RKO (cell line): Measurements from ENCODE around the gene LINC00305.
A peak's percentile ranks its signal among the peaks of the same experiment; 100 is the strongest.

Source experiments
- DNase-seq: peaks from one replicate; pipeline ENCODE4 v3.0.0-alpha.2; 2016; ENCODE audit warnings: low spot score

LINC00305 gene

DNA sequence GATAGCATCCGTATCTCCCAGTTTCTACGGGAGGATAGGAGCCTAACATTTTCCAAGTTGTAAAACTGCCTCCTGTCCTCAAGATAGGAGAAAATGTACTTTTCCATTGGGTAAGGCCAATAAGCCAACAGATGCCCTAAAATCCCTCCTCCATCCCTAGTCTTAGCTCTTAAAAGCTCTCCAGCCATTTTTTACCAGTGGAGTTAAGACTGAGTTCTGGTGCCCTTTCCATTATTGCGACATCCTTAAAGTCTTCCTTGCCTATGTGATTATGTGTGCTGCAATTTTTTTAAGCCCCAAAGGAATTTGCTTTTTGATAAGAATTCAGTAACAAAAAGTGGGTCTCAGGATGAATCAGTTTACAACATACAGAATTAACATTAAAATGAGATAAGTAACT is 33.0 kb downstream of the LINC00305 start:
- DNase-seq = no peak

DNA sequence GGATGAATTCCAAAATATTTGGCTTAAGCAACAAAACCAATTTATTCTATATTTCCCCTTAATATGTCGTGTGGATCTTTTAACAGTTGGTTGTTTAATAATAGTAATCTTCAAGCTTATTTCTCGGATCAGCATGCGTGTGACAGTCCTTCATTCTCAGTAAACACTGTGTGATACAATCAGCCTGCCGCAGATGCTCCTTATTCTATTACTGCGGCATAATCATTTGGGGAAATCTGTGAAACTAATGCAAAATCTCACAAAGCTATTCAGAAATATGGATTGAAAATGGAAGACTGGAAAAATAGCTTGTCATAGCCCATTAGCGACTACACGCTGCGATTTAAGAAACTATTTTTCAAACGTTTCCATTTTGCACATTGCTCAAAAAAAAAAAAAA is 36.9 kb downstream of the LINC00305 start:
- no peak for DNase-seq

DNA sequence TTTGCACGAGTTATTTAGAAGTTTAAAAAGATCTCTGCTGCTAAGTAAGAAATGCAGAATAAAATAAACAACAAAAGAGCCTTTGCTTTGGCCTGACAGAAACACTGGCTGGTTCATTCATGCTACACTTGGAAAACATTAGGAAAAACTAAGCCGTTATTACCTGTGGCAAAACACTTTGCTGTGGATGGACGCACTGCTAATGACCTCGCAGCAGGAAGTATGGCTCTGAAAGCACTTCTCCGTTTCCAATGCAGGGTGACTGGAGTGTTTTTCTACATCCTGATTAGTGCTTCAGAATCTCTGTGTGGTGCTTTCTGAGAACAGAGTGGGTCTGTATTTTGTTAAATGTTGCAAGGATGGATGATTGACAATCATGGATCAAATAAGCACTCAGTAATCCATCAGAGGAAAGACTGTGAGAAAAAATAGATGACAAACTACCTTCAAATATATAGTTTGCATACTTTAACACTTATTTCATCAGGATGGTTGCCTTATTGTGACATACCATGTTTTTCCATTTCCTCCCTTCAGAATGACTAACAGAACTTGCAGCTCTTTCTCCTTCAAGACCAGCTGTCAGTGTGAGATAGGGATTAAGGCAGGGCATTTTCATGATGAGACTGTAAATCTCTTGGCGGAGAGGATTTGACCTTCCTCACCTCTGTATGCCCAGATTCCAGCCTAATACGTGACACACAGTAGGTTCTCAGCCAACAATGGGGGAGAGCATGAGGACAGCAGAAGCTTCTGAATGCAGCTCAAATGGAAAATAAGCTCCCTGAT is 38.0 kb downstream of the LINC00305 start:
- DNase-seq = peak; percentile 21

DNA sequence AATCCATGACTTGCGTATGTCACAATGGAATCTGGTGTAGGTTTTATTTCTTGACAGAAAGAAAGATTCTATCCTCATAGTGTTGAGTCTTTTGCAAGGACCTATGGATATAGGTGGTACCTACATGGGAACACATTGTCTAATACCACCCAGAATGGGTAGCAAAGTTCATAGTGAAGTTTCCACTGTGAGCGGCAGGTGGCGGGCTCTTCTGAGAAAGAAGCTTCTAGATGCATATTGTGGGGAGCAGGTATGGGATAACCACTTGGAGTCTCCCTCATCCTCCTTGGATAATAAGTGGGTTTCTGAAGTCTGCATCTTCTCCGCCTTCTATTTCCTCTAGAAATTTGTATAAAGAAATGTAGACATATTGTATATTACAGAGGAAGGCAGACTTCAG is 44.9 kb downstream of the LINC00305 start:
- no peak for DNase-seq

DNA sequence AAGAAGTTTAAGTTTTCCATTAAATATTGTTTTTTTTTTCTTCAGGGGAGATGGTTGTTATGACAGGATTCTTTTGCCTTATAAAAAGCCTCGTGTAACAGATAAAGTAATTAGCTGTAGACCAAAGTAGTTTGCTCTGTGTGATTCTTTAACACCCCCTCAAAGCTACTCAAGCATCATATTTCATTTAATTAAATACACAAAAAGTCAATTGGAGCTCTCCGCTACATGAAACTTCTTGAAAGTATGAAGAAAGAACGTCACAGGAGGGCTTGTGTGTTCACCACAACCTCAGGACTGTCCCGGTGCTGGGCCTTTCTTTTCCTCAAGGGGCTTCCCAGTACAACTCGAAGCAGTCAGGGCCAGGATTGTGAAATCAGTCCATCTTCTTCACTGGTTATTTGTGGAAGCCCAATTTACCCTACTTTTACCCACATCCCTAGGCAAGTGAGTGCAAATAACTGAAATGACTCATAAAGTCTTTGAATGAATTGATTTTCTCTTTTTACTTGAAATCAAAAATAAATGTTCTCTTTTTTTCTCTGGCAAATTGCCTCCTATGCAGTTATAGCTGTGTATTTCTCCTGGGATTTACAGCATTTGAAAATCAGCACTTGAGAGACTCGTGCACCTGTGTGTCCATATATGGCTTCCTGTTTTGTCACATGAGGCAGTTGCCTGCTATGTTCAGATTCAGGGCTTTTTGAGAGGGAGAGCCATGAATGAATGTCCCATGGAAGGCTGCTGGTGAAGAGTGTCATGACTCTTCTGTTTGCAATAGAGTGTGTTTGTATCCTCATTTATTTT is 48.6 kb downstream of the LINC00305 start:
- no peak for DNase-seq

DNA sequence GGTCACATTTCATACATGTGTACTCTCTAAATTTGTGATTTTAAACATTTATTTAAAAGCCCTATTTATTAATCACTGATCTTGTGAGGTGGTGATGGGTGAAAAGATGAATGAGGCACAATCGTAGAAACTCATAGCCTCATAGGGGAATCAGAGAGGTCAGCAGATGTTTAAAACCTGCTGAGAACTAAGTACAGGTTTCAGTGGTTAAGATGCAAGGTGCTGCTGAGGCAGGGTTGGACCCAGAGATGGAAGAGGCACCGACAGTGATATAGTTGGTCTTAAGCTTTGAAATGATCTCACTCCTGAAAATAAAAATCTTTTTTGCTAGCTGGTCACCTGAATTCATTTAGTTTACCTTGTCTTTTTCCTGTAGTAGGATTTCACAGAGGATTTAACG is 49.6 kb downstream of the LINC00305 start:
- DNase-seq = no peak

DNA sequence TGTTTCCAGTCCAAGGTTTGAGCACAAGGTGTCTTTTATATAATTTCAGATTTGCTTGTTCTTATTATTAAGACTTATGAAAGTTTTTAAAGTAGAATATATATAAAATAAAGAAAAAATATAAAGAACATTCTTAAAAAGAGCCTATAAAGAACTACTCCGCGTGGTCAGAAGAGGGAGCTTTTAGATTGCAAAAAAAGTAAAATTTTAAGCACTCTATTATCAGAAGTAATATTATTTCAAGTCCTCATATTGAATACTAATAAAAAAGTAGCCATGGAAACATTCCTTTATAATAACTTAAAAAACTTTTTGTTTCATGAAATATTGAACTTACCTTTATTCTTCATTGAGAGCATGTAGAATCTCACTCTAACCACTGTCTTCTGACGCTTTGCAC is 51.4 kb downstream of the LINC00305 start:
- peak; percentile 15 for DNase-seq

DNA sequence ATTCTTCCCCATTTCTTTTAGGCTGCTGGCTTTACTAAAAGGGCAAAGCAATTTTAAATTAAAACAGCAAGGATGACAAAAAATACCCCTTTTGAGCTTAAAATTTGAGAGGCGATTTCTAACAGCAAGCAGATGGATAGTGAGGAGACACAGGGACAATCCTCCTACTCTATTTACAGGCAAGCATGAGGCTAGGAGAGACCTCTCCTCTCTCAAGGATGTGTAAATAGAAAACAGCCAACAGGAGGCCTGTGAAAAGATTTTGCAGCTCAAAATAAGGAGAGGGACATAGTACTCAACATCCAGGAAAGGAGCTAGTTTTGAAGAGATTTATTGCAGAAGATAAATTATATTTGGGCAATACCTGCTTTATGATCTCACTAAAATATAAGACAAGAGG is 53.8 kb downstream of the LINC00305 start:
- DNase-seq = no peak

DNA sequence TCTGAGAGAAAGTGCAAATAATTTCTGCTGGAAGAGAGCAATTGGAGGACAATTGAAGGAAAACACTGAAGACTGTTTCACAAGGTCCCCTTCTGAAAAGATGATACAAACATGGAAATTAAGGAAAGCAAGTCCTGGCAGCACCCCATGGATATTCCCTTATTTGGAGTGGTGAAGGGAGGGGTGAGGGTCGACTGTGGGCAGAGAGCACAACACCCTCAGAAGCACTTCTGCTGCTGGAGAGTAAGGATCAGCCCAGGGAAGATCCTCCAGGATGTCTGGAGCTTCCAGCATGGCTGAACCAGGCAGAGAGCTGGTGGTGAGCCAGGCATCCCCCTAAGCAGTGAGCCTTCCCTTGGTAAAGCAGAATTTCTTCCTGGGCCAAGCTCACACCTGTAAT is 54.7 kb downstream of the LINC00305 start:
- DNase-seq = no peak

DNA sequence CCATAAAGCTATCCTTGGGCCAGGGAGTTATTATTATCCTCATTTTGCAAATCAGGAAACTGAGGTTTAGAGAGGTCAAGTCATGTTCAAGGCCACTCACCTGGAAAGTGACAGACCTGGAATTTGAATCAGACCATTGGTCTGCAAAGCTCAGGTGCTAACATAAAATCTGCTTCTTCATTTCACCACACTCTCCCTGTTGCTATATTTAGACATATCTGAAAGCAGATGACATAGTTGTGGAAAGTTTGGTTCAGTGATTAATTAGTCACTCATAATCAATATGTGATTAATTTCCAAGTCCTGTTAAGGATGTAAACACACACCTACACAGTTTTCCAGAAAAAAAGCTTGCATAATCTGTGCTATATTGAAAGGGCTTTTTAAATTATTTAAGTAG is 57.4 kb downstream of the LINC00305 start:
- no peak for DNase-seq

DNA sequence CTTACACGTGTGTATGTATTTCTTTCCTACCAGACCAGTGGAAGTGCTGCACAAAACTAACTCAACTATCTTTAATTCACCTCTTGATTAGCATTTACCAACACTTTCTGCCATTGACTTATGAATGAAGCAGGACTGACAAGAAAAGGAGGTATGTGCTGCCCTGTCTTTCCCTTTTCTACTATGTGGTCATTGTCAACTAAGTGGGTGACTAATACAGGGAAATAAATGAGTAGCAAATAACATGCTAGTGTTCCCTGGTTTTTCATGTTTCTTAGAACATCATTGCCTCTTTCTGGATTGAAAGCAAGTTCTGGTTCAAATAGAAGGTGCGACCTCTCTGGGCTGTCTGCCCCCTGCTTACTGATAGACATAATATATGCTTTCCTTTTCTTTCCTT is 58.0 kb downstream of the LINC00305 start:
- DNase-seq = no peak

DNA sequence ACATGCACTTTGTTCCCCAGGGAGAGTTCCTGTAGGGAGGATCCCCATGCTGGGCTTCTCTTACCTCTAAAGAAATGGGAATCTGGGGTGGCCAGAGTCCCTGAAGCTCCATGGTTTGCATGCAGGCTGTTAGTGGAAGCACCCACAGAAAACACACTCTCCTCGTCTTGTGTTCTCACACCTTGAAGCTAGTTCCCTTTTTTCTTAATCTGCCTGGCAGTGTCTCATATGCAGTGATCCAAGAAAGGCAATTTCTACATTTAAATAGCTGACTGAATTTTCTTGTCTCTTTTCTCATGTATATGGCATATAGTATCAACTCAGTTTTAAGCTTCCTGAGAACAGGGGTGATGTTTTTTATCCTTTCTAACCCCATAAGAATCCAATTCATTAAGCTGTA is 65.0 kb downstream of the LINC00305 start:
- no peak for DNase-seq

DNA sequence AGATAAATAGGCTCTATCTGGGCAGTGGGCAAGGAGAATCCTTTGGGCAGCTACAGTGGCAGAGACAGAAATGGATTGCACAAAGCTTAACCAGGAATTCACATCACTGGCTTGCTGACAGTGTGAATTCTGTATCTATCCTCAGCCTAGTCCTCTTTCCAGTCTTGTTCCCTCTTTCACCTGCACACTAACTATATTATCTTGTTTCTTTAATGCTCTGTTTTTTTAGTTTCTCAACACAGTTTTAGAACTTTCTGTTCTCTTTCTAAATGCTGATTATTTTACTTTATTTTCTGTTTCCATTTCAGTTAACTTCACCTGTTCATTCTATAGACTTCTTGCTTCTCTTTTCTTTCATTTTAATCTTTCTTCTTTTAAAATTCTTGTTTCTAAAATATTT is 66.4 kb downstream of the LINC00305 start:
- no peak for DNase-seq

DNA sequence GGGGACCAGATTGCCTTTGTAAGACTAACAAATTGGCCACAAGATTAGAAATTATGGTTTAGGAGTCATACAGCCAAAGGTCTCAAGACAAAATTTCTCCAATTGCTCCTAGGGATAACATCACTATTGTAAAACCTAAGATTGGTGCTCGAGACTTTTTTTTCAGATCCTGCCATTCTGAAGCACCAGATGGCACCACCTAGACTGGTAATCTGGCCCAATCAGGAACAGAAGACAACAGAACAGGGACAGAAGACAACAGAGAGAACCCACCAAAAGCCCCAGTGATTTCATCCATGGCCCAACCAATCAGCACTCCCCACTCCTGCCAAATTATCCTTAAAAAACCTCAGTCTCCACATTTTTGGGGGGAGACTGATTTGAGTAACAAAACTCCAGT is 66.8 kb downstream of the LINC00305 start:
- DNase-seq = no peak

DNA sequence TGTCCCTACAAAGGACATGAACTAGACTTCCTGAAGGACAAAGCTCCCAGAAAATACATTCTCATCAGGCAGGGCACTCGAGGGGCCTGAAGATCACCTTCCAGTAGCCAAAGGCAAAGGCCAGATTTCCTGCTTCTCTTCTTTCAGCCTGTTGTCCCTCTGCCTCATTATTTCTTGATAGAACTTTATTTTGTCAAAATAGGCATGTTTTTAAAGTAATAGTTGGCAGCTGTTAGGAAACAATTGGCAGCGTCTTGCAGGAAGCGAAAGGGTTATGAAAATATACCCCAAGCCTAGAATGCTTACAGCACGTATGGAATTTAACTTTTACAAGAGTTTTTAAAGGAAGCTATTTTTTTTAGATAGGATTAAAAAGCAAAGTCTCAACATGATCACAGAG is 74.9 kb downstream of the LINC00305 start:
- DNase-seq = no peak

DNA sequence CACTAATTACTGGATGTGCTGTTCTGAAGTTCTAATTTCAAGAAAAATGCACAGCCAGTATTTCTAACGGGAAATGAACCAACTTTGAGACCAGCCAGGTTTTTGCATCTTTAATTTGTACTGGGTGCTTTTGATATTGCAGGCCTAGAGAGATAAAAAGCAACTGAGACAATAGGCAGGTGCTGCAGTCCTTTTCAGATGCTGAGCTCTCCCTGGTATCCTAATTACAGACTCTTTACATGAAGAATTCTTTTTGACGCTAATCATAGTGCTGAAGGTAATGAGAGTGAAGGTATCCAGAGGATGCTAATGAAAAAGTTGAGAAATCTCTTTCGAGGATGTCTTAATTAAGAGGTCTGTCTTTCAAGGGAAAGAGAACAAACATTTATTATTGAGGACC is 93.9 kb downstream of the LINC00305 start:
- no peak for DNase-seq

DNA sequence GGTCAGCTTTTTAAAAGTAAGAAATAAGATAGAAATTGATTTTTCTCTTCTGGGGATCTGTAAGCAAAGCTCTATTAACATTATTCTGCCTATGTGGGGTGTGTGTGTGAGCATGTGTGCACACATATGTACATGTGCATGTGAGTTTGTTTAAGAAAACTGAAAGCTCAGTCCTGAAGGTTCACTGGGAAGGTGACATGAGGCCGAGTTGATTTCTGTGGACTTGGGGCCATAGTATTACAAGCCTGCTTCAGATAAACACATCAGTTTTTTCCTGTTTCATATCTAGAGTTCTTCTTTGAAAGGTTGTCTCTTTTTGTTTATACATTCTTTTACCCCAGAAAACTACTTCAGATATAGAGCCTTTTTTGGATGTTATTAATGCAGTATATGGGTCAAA is 95.6 kb downstream of the LINC00305 start:
- DNase-seq = no peak

DNA sequence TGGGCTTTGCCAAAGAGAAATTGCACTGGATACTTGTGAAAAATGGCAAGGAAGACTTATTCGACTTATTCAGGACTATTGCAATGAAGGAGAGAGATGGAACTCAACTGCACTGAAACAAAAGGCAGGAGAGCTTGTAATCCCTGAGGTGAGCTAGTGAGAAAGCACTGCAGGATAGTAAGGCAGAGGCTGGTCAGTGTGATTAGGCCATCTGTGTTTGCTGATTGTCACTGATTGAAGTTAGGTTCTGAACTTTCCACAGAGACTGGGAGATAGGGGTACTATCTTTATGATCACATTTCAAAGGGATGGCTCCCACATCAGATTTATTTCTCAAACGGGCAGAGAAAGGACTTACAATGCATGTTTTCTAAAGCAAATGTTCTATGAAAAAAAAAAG is 96.1 kb downstream of the LINC00305 start:
- no peak for DNase-seq

DNA sequence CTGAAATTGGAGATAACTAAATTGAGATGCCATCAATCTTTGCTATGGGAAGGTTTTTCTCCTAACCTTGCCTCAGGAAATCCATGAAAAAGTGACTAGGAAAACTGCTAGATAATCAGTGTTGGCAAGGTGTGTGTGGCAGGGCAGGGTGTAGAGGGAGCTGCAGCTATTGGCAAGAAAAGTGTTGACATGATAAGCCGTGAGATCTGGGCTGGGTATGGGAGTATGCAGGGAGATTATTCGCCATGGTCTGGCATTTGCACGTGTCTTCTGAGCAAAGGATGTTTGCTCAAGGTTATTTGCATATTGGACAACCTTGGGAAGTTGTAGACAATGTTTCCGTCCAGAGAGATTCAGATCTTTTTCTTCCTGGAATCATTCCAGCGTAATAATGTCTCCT is 104.3 kb downstream of the LINC00305 start:
- no peak for DNase-seq

DNA sequence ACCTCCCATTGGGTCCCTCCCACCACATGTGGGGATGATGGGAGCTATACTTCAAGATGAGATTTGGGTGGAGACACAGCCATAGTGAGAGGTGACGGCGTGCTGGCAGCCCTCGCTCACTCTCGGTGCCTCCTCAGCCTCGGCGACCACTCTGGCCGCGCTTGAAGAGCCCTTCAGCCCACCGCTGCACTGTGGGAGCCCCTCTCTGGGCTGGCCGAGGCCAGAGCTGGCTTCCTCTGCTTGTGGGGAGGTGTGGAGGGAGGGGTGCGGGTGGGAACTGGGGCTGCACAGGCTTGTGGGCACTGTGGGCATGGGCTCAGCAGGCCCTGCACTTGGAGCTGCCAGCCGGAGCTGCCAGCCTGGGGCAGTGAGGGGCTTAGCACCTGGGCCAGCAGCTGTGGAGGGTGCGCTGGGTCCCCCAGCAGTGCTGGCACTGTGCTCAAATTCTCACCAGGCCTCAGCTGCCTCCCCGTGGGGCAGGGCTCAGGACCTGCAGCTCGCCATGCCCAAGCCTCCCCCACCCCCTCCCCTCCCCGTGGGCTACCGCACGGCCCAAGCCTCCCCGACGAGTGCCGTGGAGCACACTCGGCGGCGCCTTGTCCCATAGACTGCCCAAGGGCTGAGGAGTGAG is 106.0 kb downstream of the LINC00305 start:
- DNase-seq = no peak

DNA sequence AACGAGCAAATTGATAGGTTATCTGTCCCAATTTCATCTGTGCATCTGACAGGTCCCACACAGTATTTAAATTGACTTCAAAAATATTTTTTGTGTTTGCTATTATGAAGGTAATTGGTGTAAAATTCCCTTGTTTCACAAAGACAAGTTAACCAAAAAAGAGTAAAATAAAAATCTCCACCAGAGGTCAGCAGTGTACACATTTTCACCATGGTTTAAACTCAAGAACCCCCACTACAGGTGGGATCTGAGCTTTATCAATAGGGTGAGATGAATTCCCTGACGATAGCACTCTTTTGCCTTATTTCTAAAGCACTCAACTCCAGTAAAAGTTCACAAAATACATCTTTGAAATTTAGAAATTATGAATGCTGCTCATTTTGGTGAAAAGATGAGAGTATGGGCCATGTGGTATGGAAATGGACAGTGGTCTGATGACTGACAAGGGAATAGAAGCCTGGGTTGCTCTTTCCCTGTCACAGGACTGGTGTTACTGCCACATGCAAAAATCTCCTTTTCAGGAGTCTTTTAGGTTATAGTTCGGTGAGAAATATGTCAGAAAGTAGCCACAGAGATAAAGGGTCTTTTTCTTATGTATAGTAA is 111.0 kb downstream of the LINC00305 start:
- peak; percentile 43 for DNase-seq

DNA sequence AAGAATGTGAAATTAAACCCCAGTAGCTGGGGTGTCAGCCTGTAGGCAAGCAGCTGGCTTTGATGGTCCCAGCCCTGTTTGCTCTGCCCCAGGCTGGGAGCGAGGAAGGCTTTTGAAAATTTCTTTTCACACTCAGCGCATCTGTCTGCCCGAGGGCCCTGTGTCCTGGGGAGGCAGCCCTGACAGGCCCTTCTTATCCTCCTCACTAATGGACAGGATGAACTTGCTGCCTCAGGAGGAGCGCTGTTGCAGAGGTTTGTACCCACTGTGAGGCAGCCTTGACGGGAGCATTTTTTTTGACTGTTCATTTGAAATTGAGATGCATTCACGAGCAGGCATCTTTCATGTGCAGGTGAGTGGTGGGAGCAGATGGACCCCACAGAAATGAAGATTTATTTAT is 116.6 kb downstream of the LINC00305 start:
- no peak for DNase-seq

DNA sequence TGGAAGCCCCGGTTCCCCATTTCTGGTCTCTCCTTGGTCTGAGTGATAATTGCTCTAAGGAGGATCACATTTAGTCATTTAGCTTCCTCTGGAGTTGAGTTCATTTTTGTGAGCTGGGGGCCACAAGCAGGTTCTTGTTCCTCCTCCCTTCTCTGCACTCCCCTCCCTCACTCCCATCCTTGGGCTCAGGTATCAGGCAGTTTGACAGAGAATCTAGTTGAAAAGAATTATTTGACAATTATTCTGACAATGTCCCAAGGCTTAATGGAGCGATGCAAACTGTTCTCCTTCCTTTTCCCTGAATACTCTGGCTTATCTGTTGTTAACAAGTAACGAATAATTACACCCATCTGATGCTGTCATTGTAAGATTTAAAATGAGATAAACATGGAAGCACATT is 117.5 kb downstream of the LINC00305 start:
- no peak for DNase-seq
